Prostate gland (tissue), 2 donors: ENCODE results near the gene MVP. TPM values are rescaled to one million over a fixed set of nuclear protein-coding genes. Genes with fewer than 3 reads are reported as not detected.
"Not testable (repeated sequence)": the region's sequence is repeated elsewhere in the genome, so short reads cannot be mapped to it uniquely, and the experiment has no call there.

ENCODE experiments used
- DNase-seq: peaks from one replicate; pipeline ENCODE4 v3.0.0-alpha.2; 2019; ENCODE audit warnings: low spot score
- H3K27ac ChIP-seq, 2 donors: fragments of 200-600 bp; sonication (generic); 2 replicates each; pipeline ENCODE4 v1.5.1; 2017 to 2019
- H3K27me3 ChIP-seq: fragments of 200-600 bp; sonication (generic); replicated peaks from 2 replicates; pipeline ENCODE4 v1.5.1; 2019; ENCODE audit not compliant: insufficient read depth
- H3K36me3 ChIP-seq, 2 donors: fragments of 200-600 bp; sonication (generic); 1 replicate in 1 of 2; 2 replicates in 1 of 2; pipeline versions ENCODE4 v1.5.1 to v1.8.1; 2017 to 2019
- H3K4me1 ChIP-seq: fragments of 200-600 bp; sonication (generic); replicated peaks from 2 replicates; pipeline ENCODE4 v1.5.1; 2019
- H3K4me3 ChIP-seq, 2 donors: fragments of 200-600 bp; sonication (generic); 2 replicates each; pipeline ENCODE4 v1.5.1; 2017 to 2019
- H3K9me3 ChIP-seq: fragments of 200-600 bp; sonication (generic); 2 replicates; pipeline ENCODE4 v1.5.1; 2017
- CTCF ChIP-seq, 4 experiments: fragments of 200-600 bp in 2 of 4; fragments of 450-650 bp in 2 of 4; sonication (generic) in 2 of 4; IDR thresholded peaks; 1 replicate in 3 of 4; 2 replicates in 1 of 4; pipeline ENCODE4 v1.5.1; 2016 to 2019; ENCODE audit warnings: antibody characterized with exemption in 4 of 4, mild to moderate bottlenecking in 2 of 4, moderate library complexity in 2 of 4
- POLR2A ChIP-seq: fragments of 450-650 bp; IDR thresholded peaks from one replicate; pipeline ENCODE4 v1.6.1; 2016; ENCODE audit warnings: antibody characterized with exemption, mild to moderate bottlenecking
- POLR2AphosphoS5 ChIP-seq: sonication (generic); formaldehyde crosslinking; IDR thresholded peaks from one replicate; pipeline ENCODE4 v1.6.1; 2017; ENCODE audit warnings: antibody characterized with exemption
- whole genome bisulfite sequencing: methylation state at CpG from one replicate; pipeline ENCODE4 v1.1.5; 2018; 5-methylcytosine and 5-hydroxymethylcytosine counted together
- intact Hi-C: fragments of 100-400 bp; cut with DNase I; formaldehyde crosslinking; loops from one replicate; pipeline ENCODE4 v1.14.2; 2022
- total RNA-seq, 2 donors: library from RNA; depleted of rRNA; stranded (reverse); fragments of >200 nt; gene quantifications; one replicate each; pipeline ENCODE4 v1.1.0, GENCODE V29; 2016

The MVP gene
- total RNA-seq, 2 donors from 2014 or later, result 59.3 to 247 TPM

DNA sequence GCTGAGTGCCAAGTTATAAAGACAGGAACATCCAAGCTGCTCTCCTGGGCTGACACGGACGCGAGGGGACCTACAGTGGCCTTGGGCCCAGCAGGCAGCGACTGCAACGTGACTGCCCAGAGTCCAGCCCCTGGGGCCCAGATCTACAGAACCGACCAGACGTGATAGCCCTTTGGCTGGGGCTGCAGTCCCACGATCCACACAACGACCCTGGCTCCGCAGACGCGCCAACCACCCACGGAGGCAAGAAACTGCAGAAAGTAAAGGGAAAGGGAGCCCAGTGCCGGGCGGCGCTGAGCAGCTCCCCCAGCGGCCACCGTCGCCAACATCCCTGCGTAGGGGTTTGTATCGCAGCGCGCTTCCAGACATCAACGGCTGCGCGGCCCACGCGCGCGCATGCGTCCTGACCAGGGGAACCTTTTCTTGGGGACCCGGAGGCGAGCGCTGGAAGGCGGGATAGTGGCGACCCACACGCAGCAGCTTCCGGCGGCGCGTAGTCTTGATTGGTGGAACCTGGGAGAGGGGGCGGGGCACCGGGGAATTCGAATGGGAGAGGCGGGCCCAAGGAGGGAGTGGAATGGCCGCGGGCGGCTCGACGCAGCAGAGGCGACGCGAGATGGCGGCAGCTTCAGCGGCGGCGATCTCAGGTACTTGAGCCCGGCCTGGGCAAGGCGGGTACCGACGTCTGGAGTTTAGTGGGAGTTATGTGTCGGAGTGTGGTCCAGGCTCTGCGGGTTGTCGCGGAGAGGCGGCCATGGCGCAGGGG is 29.9 kb upstream of the MVP start, which contains the start of gene KIF22:
TSS of gene KIF22 (plus strand) at position 569 of the 766 bp plus-strand sequence. CDS start at position 578, 9 bp downstream.
- TF ChIP-seq CTCF (IDR thresholded peaks at IDR 0.05), result peak; percentile 51 to 94 (median 77)
- peak; percentile 100 for TF ChIP-seq POLR2AphosphoS5
- TF ChIP-seq POLR2A, result peak; percentile 89
- peak within 1 kb of the TSS; percentile 92 to 93 for H3K27ac ChIP-seq
- H3K36me3 ChIP-seq, result no peaks in the 10 kb centered on the region
- H3K4me1 ChIP-seq, result peaks cover 2% of the 10 kb centered on the region
- intact Hi-C loops, result no loop called here
- no peaks in the 10 kb centered on the region for H3K9me3 ChIP-seq
- peak; percentile 98 for DNase-seq
- H3K27me3 ChIP-seq, result no peaks in the 10 kb centered on the region
- under 1% methylated on average over 56 of the region's 67 CpGs for WGBS
- H3K4me3 ChIP-seq, result peak within 1 kb of the TSS; percentile 89 to 91

DNA sequence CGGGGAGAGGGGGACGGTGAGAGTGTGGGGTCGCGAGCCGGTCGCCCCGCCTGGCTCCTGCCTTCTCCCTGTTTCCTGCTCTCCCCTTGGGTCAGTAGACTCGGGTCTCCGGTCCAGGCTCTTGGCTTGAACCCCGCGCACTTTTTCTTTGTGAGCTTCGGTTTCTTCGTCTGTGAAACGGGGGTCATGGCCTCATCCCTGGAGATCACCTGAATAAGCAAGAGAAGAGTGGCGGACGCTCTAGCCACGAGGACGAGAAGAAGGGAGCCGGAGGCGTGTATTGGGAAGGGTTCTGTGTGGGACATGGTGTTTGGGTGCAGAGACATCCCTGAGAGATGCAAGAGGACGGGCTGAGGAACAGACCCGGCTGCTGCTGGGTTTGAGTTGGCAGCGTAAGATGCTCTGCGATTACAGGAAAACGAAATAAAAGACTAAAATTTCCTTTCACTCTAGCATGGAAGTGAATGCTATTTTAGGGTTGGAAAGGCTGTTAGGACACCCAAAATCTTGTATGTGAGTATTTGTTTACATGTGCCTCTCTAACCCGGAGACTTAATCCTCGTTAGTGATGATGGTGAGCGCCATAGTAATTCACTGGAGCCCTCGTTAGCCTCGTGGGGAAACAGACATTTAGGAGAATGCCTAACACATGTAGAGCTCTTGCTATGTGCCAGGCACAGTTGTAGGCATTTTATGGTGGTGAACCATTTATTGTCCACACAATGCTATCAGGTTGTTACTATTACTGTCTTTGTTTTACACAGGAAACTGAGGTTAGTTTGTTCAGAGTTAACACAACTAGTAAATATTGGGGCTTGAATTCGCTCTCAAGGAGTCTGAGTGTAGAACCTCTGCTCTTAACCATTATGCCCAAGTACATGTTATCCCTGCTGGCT is 29.1 kb upstream of the MVP start:
- intact Hi-C loops, result no loop called here
- Histone ChIP-seq H3K36me3 (no peaks in the 10 kb centered on the region), H3K27me3 (no peaks in the 10 kb centered on the region), H3K9me3 (no peaks in the 10 kb centered on the region), H3K4me1 (peaks cover 2% of the 10 kb centered on the region), H3K4me3 (peak overlapping the region; percentile 89 to 91), H3K27ac (peak overlapping the region; percentile 92 to 93)
- 2% methylated on average over 31 of the region's 31 CpGs for WGBS
- no peak for TF ChIP-seq CTCF (IDR thresholded peaks at IDR 0.05)
- no peak for TF ChIP-seq POLR2A
- TF ChIP-seq POLR2AphosphoS5, result no peak
- no peak for DNase-seq

- Histone ChIP-seq H3K27me3 (no peaks in the 10 kb centered on the region), H3K4me1 (peaks cover 2% of the 10 kb centered on the region), H3K27ac (no peak overlapping the region), H3K9me3 (no peaks in the 10 kb centered on the region), H3K36me3 (no peaks in the 10 kb centered on the region), H3K4me3 (peak overlapping the region in 1 of 2 donors; percentile 91)
- intact Hi-C loops, result no loop called here
- WGBS, result 60% methylated on average over 9 of the region's 9 CpGs
- DNase-seq, result no peak
- TF ChIP-seq POLR2A, result no peak
- TF ChIP-seq POLR2AphosphoS5, result no peak
- TF ChIP-seq CTCF (IDR thresholded peaks at IDR 0.05), result no peak
Observed at GRCh38 chr16:29791845-29792807, 28.1 kb upstream of the MVP start.

DNA sequence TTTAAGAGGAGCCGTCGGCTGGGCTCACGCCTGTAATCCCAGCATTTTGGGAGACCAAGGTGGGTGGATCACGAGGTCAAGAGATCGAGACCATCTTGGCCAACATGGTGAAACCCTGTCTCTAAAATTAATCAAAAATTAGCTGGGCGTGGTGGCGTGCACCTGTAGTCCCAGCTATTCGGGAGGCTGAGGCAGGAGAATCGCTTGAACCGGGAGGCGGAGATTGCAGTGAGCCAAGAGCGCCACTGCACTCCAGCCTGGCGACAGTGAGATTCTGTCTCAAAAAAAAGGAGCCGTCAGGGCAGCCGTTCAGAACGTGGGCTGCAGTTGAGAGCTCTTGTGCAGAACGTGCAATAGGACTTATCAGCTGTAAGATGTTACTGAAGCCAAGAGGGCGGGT is 27.1 kb upstream of the MVP start:
- H3K4me3 ChIP-seq, H3K36me3 ChIP-seq, DNase-seq, H3K9me3 ChIP-seq, intact Hi-C loops, H3K27ac ChIP-seq, H3K27me3 ChIP-seq, H3K4me1 ChIP-seq: not testable (repeated sequence)
- WGBS, result 90% methylated on average over 18 of the region's 18 CpGs
